Omental fat pad (tissue), 4 donors: ENCODE measurements around the gene INHBB. TPM values are rescaled to one million over a fixed set of nuclear protein-coding genes. Genes with fewer than 3 reads are reported as not detected.

Source experiments
- ATAC-seq: fragments of 150-250 bp; one replicate; pipeline ENCODE4 v1.9.1; 2016; ENCODE audit warnings: mild to moderate bottlenecking, moderate library complexity; ENCODE audit not compliant: low FRiP score
- DNase-seq: peaks from one replicate; pipeline ENCODE4 v3.0.0-alpha.2; 2019; ENCODE audit warnings: low spot score
- total RNA-seq, 4 donors: library from RNA; depleted of rRNA; stranded (reverse); fragments of >200 nt; gene quantifications; one replicate each; pipeline ENCODE4 v1.1.0, GENCODE V29; 2016
- TF ChIP-seq, protein P1 (sequence below), 3 donors: fragments of 450-650 bp; IDR thresholded peaks; one replicate each; pipeline ENCODE4 v1.5.1; 2016 to 2017; ENCODE audit warnings: antibody characterized with exemption in 3 of 3, mild to moderate bottlenecking in 3 of 3, moderate library complexity in 2 of 3

INHBB gene
- total RNA-seq, 4 donors from 2014 or later = 6.7 to 59.8 (median 28.6) TPM

DNA sequence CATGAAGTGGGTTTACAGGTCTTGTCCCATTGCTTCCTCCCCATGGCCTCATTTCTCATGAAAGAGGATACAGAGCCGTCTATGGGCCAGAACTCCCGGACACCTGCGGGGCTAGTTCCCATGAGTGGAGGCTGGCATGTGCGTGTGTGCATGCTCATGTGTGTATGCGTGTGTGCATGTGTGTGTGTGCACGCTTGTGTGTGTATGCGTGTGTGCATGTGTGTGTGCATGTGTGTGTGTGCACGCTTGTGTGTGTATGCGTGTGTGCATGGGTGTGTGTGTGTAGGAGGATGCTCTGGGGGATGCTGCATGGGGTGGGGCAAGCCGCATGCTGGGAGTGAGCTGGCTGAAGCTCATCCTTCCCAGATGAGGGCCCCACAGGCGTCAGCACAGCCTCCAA is 20.8 kb downstream of the INHBB start:
- TF ChIP-seq, protein P1, sequence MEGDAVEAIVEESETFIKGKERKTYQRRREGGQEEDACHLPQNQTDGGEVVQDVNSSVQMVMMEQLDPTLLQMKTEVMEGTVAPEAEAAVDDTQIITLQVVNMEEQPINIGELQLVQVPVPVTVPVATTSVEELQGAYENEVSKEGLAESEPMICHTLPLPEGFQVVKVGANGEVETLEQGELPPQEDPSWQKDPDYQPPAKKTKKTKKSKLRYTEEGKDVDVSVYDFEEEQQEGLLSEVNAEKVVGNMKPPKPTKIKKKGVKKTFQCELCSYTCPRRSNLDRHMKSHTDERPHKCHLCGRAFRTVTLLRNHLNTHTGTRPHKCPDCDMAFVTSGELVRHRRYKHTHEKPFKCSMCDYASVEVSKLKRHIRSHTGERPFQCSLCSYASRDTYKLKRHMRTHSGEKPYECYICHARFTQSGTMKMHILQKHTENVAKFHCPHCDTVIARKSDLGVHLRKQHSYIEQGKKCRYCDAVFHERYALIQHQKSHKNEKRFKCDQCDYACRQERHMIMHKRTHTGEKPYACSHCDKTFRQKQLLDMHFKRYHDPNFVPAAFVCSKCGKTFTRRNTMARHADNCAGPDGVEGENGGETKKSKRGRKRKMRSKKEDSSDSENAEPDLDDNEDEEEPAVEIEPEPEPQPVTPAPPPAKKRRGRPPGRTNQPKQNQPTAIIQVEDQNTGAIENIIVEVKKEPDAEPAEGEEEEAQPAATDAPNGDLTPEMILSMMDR (IDR thresholded peaks at IDR 0.05) = no peak
- no peak for DNase-seq
- ATAC-seq = no peak

- DNase-seq (no peak), ATAC-seq (no peak)
- TF ChIP-seq, protein P1 (IDR thresholded peaks at IDR 0.05) = no peak
Measured at GRCh38 chr2:120367221-120367620, 21.3 kb downstream of the INHBB start.

DNA sequence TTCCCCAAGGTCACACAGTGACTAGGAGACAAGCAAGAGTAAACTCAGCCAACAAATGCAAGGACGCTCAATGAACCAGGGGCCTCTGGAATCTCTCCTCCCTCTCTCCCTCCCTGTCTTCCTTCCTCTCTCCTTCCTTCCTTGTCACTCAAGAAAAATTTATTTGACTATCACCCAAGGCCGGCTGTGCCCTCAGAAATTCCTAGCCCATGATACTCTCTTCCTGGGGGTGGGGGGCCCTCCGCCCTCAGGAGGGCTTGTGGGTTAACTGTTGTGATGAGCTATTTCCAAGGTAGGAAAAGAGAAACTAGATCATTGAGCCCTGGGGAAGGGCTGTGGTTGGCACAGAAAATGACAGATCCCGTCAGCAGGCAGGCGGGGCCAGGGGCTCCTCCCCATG is 21.7 kb downstream of the INHBB start:
- ATAC-seq (no peak), DNase-seq (no peak)
- TF ChIP-seq, protein P1 (IDR thresholded peaks at IDR 0.05) = no peak

- TF ChIP-seq, protein P1 (IDR thresholded peaks at IDR 0.05) = no peak
- DNase-seq = no peak
- ATAC-seq = no peak
Measured at GRCh38 chr2:120368086-120368485, 22.1 kb downstream of the INHBB start.

DNA sequence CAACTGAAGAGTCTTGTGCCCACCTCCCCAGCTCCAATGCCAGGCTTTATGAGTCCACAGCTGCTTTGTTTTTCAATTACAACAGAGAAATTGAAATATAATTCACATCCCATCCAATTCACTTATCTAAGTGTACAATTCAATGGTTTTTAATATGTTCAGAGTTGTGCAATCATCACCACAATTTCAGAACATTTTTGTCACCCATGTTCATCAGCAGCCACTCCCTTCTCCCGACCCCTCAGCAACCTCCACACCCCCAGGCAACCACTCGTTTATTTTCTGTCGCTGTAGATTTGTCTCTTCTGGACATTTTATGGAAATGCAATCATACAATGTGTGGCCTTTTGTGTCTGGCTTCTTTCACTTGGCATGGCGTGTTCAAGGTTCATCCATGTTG is 23.3 kb downstream of the INHBB start:
- TF ChIP-seq, protein P1 (IDR thresholded peaks at IDR 0.05) = no peak
- no peak for ATAC-seq
- no peak for DNase-seq

DNA sequence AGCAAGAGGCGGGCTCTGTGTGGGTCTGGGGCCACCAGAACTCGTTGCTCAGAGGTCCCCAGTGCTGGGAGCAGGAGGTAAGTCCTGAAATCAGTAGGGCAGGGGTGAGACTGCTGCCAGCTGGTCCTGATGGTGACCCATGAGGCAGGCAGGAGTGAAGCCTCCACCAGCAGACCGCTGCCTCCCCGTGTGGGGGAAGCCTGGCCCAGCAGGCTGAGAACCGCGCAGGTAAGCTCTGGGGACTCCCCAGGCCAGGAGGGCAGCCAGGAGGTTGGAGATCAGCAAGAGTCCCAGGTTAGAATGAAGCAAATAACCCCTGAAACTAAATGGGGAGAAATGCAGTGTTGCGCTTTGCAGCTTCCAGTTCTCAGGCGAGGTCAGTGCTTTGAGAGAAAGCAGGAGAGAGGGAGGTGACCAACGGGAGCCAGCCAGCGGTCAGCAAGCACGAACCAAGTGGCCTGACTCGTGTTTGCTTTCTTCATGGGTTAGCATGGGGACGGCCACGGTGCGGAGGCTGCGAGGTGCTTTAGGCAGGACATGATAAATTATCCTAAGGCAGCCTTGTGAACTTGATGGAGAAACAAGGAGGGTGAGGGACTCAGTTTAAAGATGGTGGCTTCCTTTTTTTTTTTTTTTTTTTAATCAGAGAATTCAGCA is 26.2 kb downstream of the INHBB start:
- no peak for DNase-seq
- no peak for ATAC-seq
- TF ChIP-seq, protein P1 (IDR thresholded peaks at IDR 0.05) = no peak

DNA sequence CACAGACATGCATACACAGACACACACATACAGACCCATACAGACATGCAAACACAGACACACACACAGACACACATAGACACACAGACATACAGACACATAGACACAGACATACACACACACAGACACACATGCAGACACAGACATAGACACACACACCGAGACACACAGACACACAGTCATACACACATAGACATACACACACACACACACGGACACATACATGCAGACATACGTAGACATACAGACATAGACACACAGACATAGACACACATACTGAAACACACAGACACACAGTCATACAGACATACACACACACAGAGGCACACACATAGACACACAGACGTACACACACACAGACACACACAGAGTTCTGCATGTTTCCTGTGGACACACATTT is 26.9 kb downstream of the INHBB start:
- DNase-seq (no peak), ATAC-seq (no peak)
- TF ChIP-seq, protein P1 (IDR thresholded peaks at IDR 0.05) = no peak
